Ectodermal cell (in vitro differentiated cells): ENCODE measurements around the gene HECTD3.
"Not testable (repeated sequence)": the region's sequence is repeated elsewhere in the genome, so short reads cannot be mapped to it uniquely, and the experiment has no call there.

ENCODE experiments used
- H3K27ac ChIP-seq: 2 replicates; pipeline ENCODE4 v1.7.0; 2013; ENCODE audit warnings: mild to moderate bottlenecking, low read depth, low read length; ENCODE audit not compliant: insufficient read depth, poor library complexity, severe bottlenecking
- H3K27me3 ChIP-seq: 2 replicates; pipeline ENCODE4 v1.7.0; 2013; ENCODE audit warnings: mild to moderate bottlenecking, low read length; ENCODE audit not compliant: insufficient read depth, control insufficient read depth, poor library complexity, severe bottlenecking
- H3K36me3 ChIP-seq: one replicate; pipeline ENCODE4 v1.7.0; 2013; ENCODE audit warnings: low read length; ENCODE audit not compliant: control insufficient read depth, insufficient read depth
- H3K4me1 ChIP-seq: one replicate; pipeline ENCODE4 v1.7.0; 2013; ENCODE audit warnings: low read length; ENCODE audit not compliant: control insufficient read depth, insufficient read depth
- H3K4me3 ChIP-seq: 2 replicates; pipeline ENCODE4 v1.7.0; 2013; ENCODE audit warnings: low read depth, low read length, control low read depth; ENCODE audit not compliant: insufficient read depth
- H3K9me3 ChIP-seq: 2 replicates; pipeline ENCODE4 v1.7.0; 2013; ENCODE audit warnings: mild to moderate bottlenecking, low read length, moderate library complexity; ENCODE audit not compliant: control insufficient read depth
- WGBS, 2 experiments: methylation state at CpG; one replicate each; pipeline ENCODE4 v1.1.7; 2013; ENCODE audit warnings: missing lambda C conversion rate in 2 of 2; 5-methylcytosine and 5-hydroxymethylcytosine counted together

Gene HECTD3

DNA sequence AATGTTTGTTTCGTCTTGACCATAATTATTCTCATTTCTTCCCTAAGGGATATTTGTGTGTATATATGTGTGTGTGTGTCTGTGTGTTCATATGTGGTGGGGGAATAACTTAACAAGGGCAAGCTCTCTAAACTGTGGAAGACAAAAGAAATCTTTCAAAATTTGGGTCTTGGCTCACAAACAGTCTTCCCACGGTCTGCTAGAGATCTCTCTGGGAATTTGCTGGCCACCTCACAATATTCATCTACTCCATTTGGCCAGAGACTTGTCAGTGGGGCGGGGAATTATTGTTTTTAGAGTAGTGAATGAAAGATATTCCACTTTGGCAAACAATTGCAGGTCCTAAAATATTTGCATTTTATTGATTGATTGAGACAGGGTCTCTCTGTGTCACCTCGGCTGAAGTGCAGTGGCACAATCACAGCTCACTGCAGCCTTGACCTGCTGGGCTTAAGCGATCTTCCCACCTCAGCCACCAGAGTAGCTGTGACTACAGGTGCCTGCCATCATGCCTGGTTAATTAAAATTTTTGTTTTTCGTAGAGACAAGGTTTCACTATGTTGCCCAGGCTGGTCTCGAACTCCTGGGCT, 16.7 kb downstream of the HECTD3 start:
- no peaks in the 10 kb centered on the region for H3K36me3 ChIP-seq
- no peaks in the 10 kb centered on the region for H3K27me3 ChIP-seq
- H3K4me3 ChIP-seq, result no peak overlapping the region
- WGBS, 2 experiments, result 87 to 91% methylated on average over 6 of the region's 7 CpGs
- no peak overlapping the region for H3K27ac ChIP-seq
- no peaks in the 10 kb centered on the region for H3K9me3 ChIP-seq
- no peaks in the 10 kb centered on the region for H3K4me1 ChIP-seq

DNA sequence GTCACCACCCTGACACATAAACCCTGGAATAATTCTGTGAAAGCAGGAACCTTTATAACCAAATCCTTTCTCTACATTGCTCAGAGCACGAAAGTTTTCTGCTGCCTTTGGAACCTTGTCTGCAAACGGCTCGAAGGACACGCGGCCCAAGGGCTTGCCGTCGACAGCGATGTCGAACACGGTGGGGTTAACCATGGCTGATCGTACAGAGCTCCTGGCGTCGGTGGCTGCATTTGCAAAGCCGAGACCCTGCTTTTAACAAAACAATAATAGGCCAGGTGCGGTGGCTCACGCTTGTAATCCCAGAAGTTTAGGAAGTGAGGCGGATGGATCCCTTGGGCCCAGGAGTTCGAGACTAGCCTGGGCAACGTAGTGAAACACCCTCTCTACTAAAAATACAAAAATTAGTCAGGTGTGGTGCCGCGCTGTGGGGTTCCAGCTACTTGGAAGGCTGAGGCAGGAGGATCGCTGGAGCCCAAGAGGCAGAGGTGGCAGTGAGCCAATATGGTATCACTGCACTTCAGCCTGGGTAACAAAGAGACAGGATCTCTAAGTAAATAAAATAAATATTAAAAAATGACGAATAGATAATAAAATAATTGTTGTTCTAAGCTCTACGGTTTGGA, 22.5 kb downstream of the HECTD3 start:
- Histone ChIP-seq H3K36me3 (no peaks in the 10 kb centered on the region), H3K4me1 (peaks cover 6% of the 10 kb centered on the region), H3K27me3 (no peaks in the 10 kb centered on the region), H3K4me3 (no peak overlapping the region), H3K9me3 (no peaks in the 10 kb centered on the region), H3K27ac (no peak overlapping the region)
- 93 to 94% methylated on average over 24 of the region's 24 CpGs for WGBS, 2 experiments

- no peaks in the 10 kb centered on the region for H3K36me3 ChIP-seq
- peaks cover 6% of the 10 kb centered on the region for H3K4me1 ChIP-seq
- peak overlapping the region; percentile 86 for H3K4me3 ChIP-seq
- no peaks in the 10 kb centered on the region for H3K9me3 ChIP-seq
- 22 to 23% methylated on average over 19 of the region's 19 CpGs for WGBS, 2 experiments
- H3K27me3 ChIP-seq, result no peaks in the 10 kb centered on the region
- H3K27ac ChIP-seq, result no peak overlapping the region
These were observed 25.3 kb downstream of the HECTD3 start for GRCh38 chr1:44985747-44986359.

DNA sequence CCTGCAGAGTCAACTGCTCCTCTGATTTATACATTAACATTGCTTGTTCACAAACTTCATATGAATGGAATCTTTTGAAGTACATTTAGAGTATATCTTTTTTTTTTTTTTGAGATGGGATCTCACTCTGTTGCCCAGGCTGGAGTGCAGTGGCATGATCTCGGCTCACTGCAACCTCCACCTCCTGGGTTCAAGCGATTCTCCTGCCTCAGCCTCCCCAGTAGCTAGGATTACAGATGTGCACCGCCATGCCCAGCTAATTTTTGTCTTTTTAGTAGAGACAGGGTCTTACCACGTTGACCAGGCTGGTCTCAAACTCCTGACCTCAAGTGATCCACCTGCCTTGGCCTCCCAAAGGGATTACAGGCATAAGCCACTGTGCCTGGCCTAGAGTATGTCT, 33.8 kb downstream of the HECTD3 start:
- peaks cover 18% of the 10 kb centered on the region for H3K36me3 ChIP-seq
- H3K4me1 ChIP-seq, H3K4me3 ChIP-seq, H3K27me3 ChIP-seq, H3K9me3 ChIP-seq, H3K27ac ChIP-seq: not testable (repeated sequence)
- WGBS, 2 experiments, result 89 to 92% methylated on average over 4 of the region's 4 CpGs

- peaks cover 18% of the 10 kb centered on the region for H3K36me3 ChIP-seq
- 100% methylated on average over 1 to 2 of the region's 2 CpGs for WGBS, 2 experiments
- no peaks in the 10 kb centered on the region for H3K9me3 ChIP-seq
These were observed 34.9 kb downstream of the HECTD3 start for GRCh38 chr1:44976252-44976651.

GRCh38 chr1:44973645-44974044, 37.5 kb downstream of the HECTD3 start:
- 88 to 92% methylated on average over 1 of the region's 1 CpG for WGBS, 2 experiments
- no peaks in the 10 kb centered on the region for H3K27me3 ChIP-seq
- H3K4me3 ChIP-seq, result no peak overlapping the region
- no peaks in the 10 kb centered on the region for H3K9me3 ChIP-seq
- no peak overlapping the region for H3K27ac ChIP-seq
- peaks cover 18% of the 10 kb centered on the region for H3K36me3 ChIP-seq
- H3K4me1 ChIP-seq, result no peaks in the 10 kb centered on the region

More at GRCh38 chr1:44976252-44976651, 34.9 kb downstream of the HECTD3 start:
- no peak overlapping the region for H3K4me3 ChIP-seq
- no peak overlapping the region for H3K27ac ChIP-seq
- H3K4me1 ChIP-seq, result no peaks in the 10 kb centered on the region
- no peaks in the 10 kb centered on the region for H3K27me3 ChIP-seq

- Histone ChIP-seq H3K4me1 (no peaks in the 10 kb centered on the region), H3K27me3 (no peaks in the 10 kb centered on the region), H3K36me3 (no peaks in the 10 kb centered on the region), H3K9me3 (no peaks in the 10 kb centered on the region), H3K27ac (no peak overlapping the region), H3K4me3 (no peak overlapping the region)
- 89 to 93% methylated on average over 4 of the region's 4 CpGs for WGBS, 2 experiments
These were observed 40.8 kb downstream of the HECTD3 start for GRCh38 chr1:44970317-44970716.

- WGBS, 2 experiments, result 75% methylated on average over 1 of the region's 1 CpG; no CpG with 5 or more reads in 1 of the 2 experiments
- Histone ChIP-seq H3K4me3 (no peak overlapping the region), H3K4me1 (no peaks in the 10 kb centered on the region), H3K27ac (no peak overlapping the region), H3K36me3 (no peaks in the 10 kb centered on the region), H3K9me3 (no peaks in the 10 kb centered on the region), H3K27me3 (no peaks in the 10 kb centered on the region)
These were observed 46.7 kb downstream of the HECTD3 start for GRCh38 chr1:44964396-44964795.

GRCh38 chr1:44962729-44963128, 48.4 kb downstream of the HECTD3 start:
- Histone ChIP-seq H3K4me3 (no peak overlapping the region), H3K27ac (no peak overlapping the region), H3K4me1 (no peaks in the 10 kb centered on the region), H3K9me3 (no peaks in the 10 kb centered on the region), H3K27me3 (no peaks in the 10 kb centered on the region), H3K36me3 (no peaks in the 10 kb centered on the region)
- 90 to 93% methylated on average over 3 of the region's 3 CpGs for WGBS, 2 experiments

DNA sequence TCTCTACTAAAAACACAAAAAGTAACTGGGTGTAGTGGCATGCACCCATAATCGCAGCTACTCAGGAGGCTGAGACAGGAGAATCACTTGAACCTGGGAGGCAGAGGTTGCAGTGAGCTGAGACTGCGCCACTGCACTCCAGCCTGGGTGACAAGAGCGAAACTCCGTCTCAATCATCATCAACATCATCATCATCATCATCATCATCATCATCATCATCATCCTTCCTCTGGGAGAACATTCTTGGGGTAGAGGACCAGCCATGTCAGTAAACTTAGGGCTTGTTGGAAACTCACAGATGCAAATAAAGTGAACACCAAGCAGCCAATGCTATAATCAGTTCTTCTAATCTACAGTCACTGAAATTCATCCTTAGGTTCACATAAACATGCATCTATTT, 49.1 kb downstream of the HECTD3 start:
- not testable (repeated sequence) for H3K27ac ChIP-seq, H3K9me3 ChIP-seq, H3K36me3 ChIP-seq, H3K27me3 ChIP-seq, H3K4me3 ChIP-seq, H3K4me1 ChIP-seq
- 91 to 95% methylated on average over 4 of the region's 4 CpGs for WGBS, 2 experiments
